Endothelial cell of umbilical vein (primary cell): ENCODE measurements around the gene SERPIND1. TPM values are rescaled to one million over a fixed set of nuclear protein-coding genes. Genes with fewer than 3 reads are reported as not detected.

Experiments used
- BruUV-seq: library from RNA; stranded (reverse); fragments of 400-500 nt; replicated peaks from 2 replicates; lab custom pipeline; 2021; lab: Mats Ljungman, UMichigan
- CTCF ChIA-PET: fragments of 300-600, 350-600 bp; sonication (Branson Sonifier 250); formaldehyde crosslinking; loops from one replicate; lab custom pipeline; 2021; ENCODE audit warnings: antibody characterized with exemption, inconsistent platforms; lab: Charles Lee
- POLR2A ChIA-PET: fragments of 300-600, 350-600 bp; sonication (Branson Sonifier 250); formaldehyde crosslinking; loops from one replicate; lab custom pipeline; 2021; ENCODE audit warnings: antibody characterized with exemption, inconsistent platforms; lab: Charles Lee
- DNase-seq: peaks from one replicate; pipeline ENCODE4 v3.0.0-alpha.2; 2011; ENCODE audit warnings: low read depth, low spot score
- FAIRE-seq: peaks from 2 replicates; lab custom pipeline; 2011; peaks lifted over from hg19 to GRCh38; lab: Jason Lieb, UNC
- H2AFZ ChIP-seq: 2 replicates; pipeline ENCODE4 v1.6.0; 2012; ENCODE audit warnings: low read depth, low read length, control low read depth, inconsistent platforms
- H3K27ac ChIP-seq: 2 replicates; pipeline ENCODE4 v1.5.1; 2011; ENCODE audit warnings: low read depth, mild to moderate bottlenecking, control low read depth, low read length, moderate library complexity; ENCODE audit not compliant: insufficient read depth
- H3K27me3 ChIP-seq, 2 experiments: 2 replicates each; pipeline versions ENCODE4 v1.6.0 to v1.6.1; 2011; ENCODE audit warnings: low read length in 2 of 2, mixed read lengths in 1 of 2; ENCODE audit not compliant: control insufficient read depth in 2 of 2, insufficient read depth in 2 of 2
- H3K36me3 ChIP-seq, 2 experiments: 2 replicates in 1 of 2; 3 replicates in 1 of 2; pipeline ENCODE4 v1.5.1; 2011; ENCODE audit warnings: low read length in 2 of 2, mild to moderate bottlenecking in 1 of 2, moderate library complexity in 1 of 2; ENCODE audit not compliant: control insufficient read depth in 2 of 2, insufficient read depth in 2 of 2; ENCODE audit errors: extremely low read depth in 1 of 2
- H3K4me1 ChIP-seq: 3 replicates; pipeline ENCODE4 v1.5.1; 2011; ENCODE audit warnings: mild to moderate bottlenecking, low read length; ENCODE audit not compliant: control insufficient read depth, insufficient read depth; ENCODE audit errors: extremely low read depth
- H3K4me2 ChIP-seq: 2 replicates; pipeline ENCODE4 v1.6.1; 2011; ENCODE audit warnings: low read length, control low read depth, mixed read lengths; ENCODE audit not compliant: insufficient read depth
- H3K4me3 ChIP-seq, 3 experiments: fragments of 200-600 bp in 1 of 3; sonication (generic), shearing (Covaris generic) in 1 of 3; replicated peaks in 1 of 3; 2 replicates each; pipeline ENCODE4 v1.5.1; 2011 to 2016; ENCODE audit warnings: control low read depth in 3 of 3, low read length in 3 of 3, mild to moderate bottlenecking in 2 of 3, inconsistent platforms in 1 of 3, low read depth in 1 of 3, moderate library complexity in 1 of 3; ENCODE audit not compliant: insufficient read depth in 1 of 3
- H3K79me2 ChIP-seq: 2 replicates; pipeline ENCODE4 v1.6.0; 2012; ENCODE audit warnings: low read length, inconsistent platforms; ENCODE audit not compliant: control insufficient read depth, insufficient read depth
- H3K9ac ChIP-seq: replicated peaks from 2 replicates; pipeline ENCODE3; 2011; ENCODE audit warnings: low read length, control low read depth; ENCODE audit not compliant: insufficient read depth; ENCODE audit errors: extremely low read depth
- H3K9me1 ChIP-seq: replicated peaks from 3 replicates; pipeline ENCODE4 v1.6.0; 2011; ENCODE audit warnings: mild to moderate bottlenecking, low read length; ENCODE audit not compliant: control insufficient read depth, insufficient read depth; ENCODE audit errors: extremely low read depth
- H3K9me3 ChIP-seq: replicated peaks from 2 replicates; pipeline ENCODE4 v1.5.1; 2012; ENCODE audit warnings: low read length, inconsistent platforms; ENCODE audit not compliant: control insufficient read depth, insufficient read depth
- H4K20me1 ChIP-seq: replicated peaks from 2 replicates; pipeline ENCODE3; 2011; ENCODE audit warnings: mild to moderate bottlenecking, low read length; ENCODE audit not compliant: control insufficient read depth, insufficient read depth; ENCODE audit errors: extremely low read depth
- CTCF ChIP-seq, 2 donors: IDR thresholded peaks; 1 replicate in 1 of 2; 2 replicates in 1 of 2; pipeline ENCODE4 v1.5.1; 2011; ENCODE audit warnings: low read length in 2 of 2, mild to moderate bottlenecking in 2 of 2, moderate library complexity in 2 of 2, control low read depth in 1 of 2, inconsistent platforms in 1 of 2, low read depth in 1 of 2; ENCODE audit not compliant: insufficient read depth in 1 of 2; ENCODE audit errors: extremely low read depth in 1 of 2
- EZH2 ChIP-seq: IDR thresholded peaks from 2 replicates; pipeline ENCODE4 v1.6.1; 2012; ENCODE audit warnings: borderline replicate concordance, low read depth, mild to moderate bottlenecking, moderate library complexity, low read length, inconsistent platforms; ENCODE audit not compliant: severe bottlenecking
- GATA2 ChIP-seq: IDR thresholded peaks from 2 replicates; pipeline ENCODE4 v1.7.0; 2011; ENCODE audit warnings: low read depth, mild to moderate bottlenecking, moderate library complexity, mixed read lengths, low read length; ENCODE audit not compliant: insufficient read length, insufficient read depth
- JUN ChIP-seq: IDR thresholded peaks from 2 replicates; pipeline ENCODE4 v1.6.1; 2011; ENCODE audit warnings: borderline replicate concordance, low read depth; ENCODE audit not compliant: insufficient read length, insufficient read depth
- MAX ChIP-seq: IDR thresholded peaks from 2 replicates; pipeline ENCODE4 v1.6.1; 2011; ENCODE audit not compliant: insufficient read depth, insufficient read length
- MYC ChIP-seq: IDR thresholded peaks from one replicate; pipeline ENCODE4 v1.6.1; 2011; ENCODE audit warnings: mild to moderate bottlenecking, low read depth, low read length
- POLR2A ChIP-seq: IDR thresholded peaks from 2 replicates; pipeline ENCODE4 v1.6.1; 2012; ENCODE audit warnings: low read depth, mild to moderate bottlenecking, control low read depth, low read length
- POLR2AphosphoS5 ChIP-seq: IDR thresholded peaks from 2 replicates; pipeline ENCODE4 v1.6.1; 2012; ENCODE audit warnings: low read depth, mild to moderate bottlenecking, control low read depth, low read length, moderate library complexity; ENCODE audit not compliant: insufficient read depth
- dilution Hi-C: fragments of 300-500 bp; cut with MboI; formaldehyde crosslinking; loops from one replicate; pipeline ENCODE4 v1.15.0; 2019; ENCODE audit warnings: low sequenced_read_pairs; ENCODE audit not compliant: extremely low pct_ligation_motif_present
- intact Hi-C: fragments of 100-400 bp; cut with micrococcal nuclease; formaldehyde crosslinking; loops from one replicate; pipeline ENCODE4 v1.10.0; 2022
- polyA plus RNA-seq, 4 experiments: library from polyadenylated mRNA; depleted of rRNA in 3 of 4; stranded (reverse) in 3 of 4; unstranded in 1 of 4; fragments of >200 nt; gene quantifications; 2 replicates each; pipeline versions ENCODE4 v1.2.1 to v1.2.3, GENCODE V29; 2011 to 2012; ENCODE audit warnings: missing spikeins in 1 of 4
- total RNA-seq: library from RNA; stranded (reverse); gene quantifications from 2 replicates; pipeline ENCODE4 v1.2.3, GENCODE V29; 2021

Gene SERPIND1
- total and polyA plus RNA-seq, 2 donors (not counting 3 experiments of a cell fraction or from before 2014, with no cell fraction given): 0.94 to 1.8 TPM

DNA sequence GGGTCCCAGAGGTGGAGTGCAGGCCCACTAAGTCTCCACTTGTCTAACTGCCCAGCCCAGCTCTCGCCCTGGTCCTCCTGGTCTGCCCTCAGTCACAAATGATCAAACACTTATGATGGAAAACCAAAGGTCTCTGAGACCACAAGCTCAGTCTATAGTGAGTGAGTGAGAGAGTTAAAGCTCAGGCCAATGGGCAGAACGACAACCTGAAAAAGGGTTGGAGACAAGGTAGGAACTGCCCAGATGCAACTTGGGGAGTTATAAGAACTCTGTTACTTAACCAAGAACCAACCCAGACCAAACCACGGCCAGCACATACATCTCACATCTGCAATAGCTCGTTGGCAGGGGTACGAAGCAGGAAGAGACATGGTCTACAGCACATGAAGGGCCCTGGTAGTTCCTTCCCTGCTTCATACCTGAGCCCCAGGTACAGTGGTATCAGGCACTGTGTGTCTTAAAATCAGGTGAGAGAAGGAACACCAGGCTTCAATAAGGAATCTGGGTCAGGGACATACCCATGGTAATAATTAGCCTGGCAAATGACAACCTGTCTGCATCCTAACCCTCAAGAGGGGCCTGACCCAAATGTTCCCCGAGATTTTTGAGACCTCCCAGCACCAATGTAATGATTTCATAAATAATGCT, 35.7 kb downstream of the SERPIND1 start:
- H3K9me1 ChIP-seq: no peaks in the 10 kb centered on the region
- no peak overlapping the region for H3K4me2 ChIP-seq
- no peaks in the 10 kb centered on the region for H3K27me3 ChIP-seq
- H3K9ac ChIP-seq: no peak overlapping the region
- H2AFZ ChIP-seq: no peak overlapping the region
- H3K79me2 ChIP-seq: no peaks in the 10 kb centered on the region
- no peaks in the 10 kb centered on the region for H3K9me3 ChIP-seq
- peaks cover 4 to 19% of the 10 kb centered on the region in 2 experiments for H3K36me3 ChIP-seq
- dilution Hi-C loops (no loop called here), intact Hi-C loops (no loop called here)
- TF ChIP-seq GATA2: no peak
- no peak for TF ChIP-seq MYC
- TF ChIP-seq EZH2: no peak
- TF ChIP-seq MAX: no peak
- TF ChIP-seq POLR2A: no peak
- TF ChIP-seq CTCF (IDR thresholded peaks at IDR 0.05; ENCODE audit: extremely low read depth in 1 of 2, insufficient read depth in 1 of 2, low read depth in 1 of 2, low read length in 2 of 2): no peak
- no peak for TF ChIP-seq POLR2AphosphoS5
- TF ChIP-seq JUN: no peak
- ChIA-PET CTCF (interaction anchor here (0.6 to 1.2 kb wide), 4 partner anchors 9 to 76 kb away, joined by 3 to 5 read pairs (median 3); no protein-coding TSS in a partner anchor), POLR2A (no interaction called here)
- no peak overlapping the region for H3K27ac ChIP-seq
- no peak for DNase-seq
- no TSS peak for BruUV-seq
- FAIRE-seq: no peak
- no peaks in the 10 kb centered on the region for H3K4me1 ChIP-seq
- no peaks in the 10 kb centered on the region for H4K20me1 ChIP-seq
- no peak overlapping the region for H3K4me3 ChIP-seq
